NCI-H1048 (cell line): Measurements from ENCODE around the gene LHPP.

Source experiments
- DNase-seq: peaks from one replicate; lab custom pipeline; 2025; lab: John Stamatoyannopoulos, UW

LHPP gene

GRCh38 chr10:124496620-124497019, 35.0 kb downstream of the LHPP start:
- no peak for DNase-seq

GRCh38 chr10:124497196-124497881, 35.7 kb downstream of the LHPP start:
- DNase-seq: no peak

DNA sequence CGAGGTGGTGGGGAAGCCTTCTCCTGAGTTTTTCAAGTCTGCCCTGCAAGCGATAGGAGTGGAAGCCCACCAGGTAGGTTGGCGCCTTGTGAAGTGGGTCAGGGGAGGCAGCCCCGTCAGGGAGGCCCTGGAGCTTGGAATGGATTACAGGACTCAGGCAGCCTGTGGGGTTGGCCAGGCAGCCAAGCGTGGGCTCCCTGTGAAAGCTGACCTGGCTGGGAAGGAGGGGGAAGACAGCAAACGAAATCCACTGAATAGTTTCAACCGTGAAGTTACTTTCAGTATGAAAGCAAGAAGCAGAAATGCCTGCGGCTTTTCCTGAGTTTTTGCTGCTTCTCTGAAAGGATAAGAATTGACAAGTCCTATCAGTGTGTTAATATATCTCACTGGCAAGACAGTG, 36.4 kb downstream of the LHPP start:
- DNase-seq: no peak

DNA sequence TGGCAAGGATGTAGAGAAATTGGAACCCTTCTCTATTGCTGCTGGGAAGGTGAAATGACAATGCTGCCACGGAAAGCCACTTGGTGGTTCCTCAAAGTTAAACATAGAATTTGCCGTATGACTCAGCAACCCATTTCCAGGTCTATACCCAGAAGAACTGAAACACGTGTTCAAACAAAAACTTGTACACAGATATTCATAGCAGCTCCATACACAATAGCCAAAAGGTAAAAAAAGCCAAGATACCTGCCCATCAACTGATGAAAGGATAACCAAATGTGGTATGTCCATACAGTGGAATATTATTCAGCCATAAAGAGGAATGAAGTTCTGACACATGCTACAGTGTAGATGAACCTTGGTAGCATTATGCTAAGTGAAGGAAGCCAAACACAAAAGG, 39.1 kb downstream of the LHPP start:
- DNase-seq: no peak

DNA sequence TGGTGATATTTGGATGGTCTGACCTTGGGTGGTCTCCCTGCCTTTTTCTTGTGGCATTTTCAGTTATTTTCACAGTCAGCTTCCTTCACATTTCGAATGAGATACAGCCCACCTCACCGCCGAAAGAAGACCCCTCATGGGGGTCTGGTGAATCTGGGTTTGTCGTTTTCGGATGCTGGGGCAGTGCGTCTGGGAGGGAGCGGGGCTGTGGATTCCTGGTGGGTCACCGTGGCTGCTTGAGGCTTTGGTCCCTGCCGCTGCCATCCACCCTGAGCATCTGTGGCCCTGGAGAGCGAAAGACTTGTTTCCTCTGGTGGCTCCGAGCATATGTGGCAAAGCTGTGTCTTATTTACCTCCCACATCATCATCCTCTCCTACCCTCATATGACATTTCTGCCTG, 43.1 kb downstream of the LHPP start:
- no peak for DNase-seq

- DNase-seq: no peak
Measured at GRCh38 chr10:124505279-124505678, 43.7 kb downstream of the LHPP start.

DNA sequence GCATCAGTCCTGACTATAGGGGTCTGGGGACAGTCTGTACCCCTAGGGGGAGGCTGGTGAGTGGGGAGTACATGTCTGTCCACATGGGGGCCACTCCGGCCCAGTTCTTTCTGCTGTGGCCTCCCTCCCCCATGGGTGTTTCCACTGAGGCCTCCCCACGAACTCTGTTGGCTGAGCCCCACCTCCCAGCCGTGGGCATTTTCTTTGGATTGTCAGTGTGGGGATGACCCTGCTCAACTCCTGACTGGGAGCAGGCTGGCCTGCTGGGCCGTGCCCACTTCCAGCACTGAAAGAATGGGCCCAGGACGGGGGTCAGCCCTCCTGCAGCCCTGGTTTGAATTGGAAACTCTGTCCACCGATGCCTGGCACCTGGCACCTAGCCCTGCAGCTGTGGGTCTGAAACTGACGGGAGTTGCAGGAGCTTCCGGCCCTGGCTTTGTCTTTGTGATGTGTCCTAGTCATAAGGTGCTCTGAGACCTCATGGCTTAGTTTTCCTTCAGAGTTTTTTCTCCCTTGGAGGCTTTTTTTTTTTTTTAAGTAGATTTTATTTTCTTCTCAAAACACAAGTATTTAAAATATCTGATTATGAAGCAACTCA, 46.5 kb downstream of the LHPP start:
- DNase-seq: no peak

DNA sequence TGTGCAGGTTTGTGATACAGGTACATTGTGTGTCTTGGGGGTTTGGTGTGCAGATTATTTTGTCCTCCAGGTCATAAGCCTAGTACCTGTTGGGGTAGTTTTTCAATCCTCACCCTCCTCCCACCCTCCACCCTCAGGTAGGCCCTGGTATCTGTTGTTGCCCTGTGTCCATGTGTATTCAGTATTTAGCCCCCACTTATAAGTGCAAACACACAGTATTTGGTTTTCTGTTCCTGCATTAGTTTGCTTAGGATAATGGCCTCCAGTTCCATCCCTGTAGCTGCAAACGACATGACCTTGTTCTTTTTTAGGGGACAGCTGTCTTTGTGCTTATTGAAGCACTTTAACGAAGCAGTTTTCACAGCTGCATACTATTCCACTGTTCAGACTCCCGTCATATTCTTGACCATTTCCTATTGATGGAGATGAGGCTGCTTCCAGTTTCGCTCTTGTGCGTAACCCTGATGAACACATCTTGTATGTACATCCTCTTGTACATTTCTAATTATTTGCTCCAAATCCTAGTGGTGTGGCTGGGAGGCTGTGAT, 47.4 kb downstream of the LHPP start:
- no peak for DNase-seq

DNA sequence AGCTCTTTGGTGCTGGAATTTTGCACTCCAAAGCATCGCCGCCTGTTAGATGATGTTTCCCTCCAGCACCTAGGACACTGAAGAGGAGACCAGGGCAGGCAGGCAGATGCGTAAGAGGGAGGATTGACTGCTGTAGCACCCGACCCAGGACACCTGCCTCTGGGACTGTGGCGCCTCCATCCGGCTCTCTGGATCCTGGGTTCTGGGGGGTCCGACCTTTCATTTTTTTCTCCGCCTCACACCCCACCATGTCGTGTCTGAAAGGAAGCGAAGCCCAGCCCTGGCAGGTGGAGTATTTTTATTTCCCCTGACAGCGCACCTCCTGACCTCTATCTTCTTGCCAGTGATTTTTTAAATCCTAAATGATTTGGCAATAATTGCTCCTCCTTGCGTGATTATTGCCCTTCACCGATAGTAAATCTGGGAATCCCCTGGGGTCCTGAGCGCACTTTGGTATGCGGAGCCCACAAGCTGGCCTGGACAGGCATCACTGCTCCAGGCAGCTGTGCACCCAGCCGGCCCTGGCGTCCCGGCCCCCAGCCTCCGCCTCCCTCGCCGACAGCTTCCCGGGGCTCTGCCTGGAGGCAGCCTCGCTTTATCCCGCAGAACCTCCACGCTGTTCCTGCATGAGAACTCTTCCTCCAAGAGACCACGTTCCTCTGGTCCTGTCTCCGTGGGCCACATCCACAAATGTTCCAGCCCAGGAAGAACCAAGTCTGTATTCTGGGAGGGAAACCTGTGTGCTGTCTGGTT, 48.4 kb downstream of the LHPP start:
- DNase-seq: no peak

DNA sequence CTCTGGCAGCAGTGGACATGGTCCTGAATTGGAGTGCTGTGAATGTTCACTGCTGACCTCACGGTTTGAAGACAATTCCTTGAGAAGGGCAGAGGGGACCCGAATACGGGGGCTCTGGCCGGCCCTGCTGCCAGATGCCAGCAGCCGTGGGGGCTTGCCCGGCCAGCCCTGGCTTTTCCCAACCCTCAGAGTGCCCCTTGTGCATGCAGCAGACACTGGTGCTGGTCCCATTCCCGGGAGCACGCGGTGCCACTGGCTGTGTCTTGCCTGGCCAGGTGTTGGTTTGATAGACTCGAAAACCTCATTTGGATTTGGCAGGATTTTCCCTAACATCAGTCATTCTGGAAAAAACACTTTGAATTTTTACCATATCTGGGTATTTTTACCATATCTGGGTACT, 49.1 kb downstream of the LHPP start:
- DNase-seq: no peak

- no peak for DNase-seq
Measured at GRCh38 chr10:124511205-124512039, 49.8 kb downstream of the LHPP start.

- no peak for DNase-seq
Measured at GRCh38 chr10:124512040-124512428, 50.4 kb downstream of the LHPP start.

- DNase-seq: no peak
Measured at GRCh38 chr10:124512600-124512999, 51.0 kb downstream of the LHPP start.

- no peak for DNase-seq
Measured at GRCh38 chr10:124515244-124515970, 53.8 kb downstream of the LHPP start.

- no peak for DNase-seq
Measured at GRCh38 chr10:124516181-124516580, 54.6 kb downstream of the LHPP start.

- DNase-seq: no peak
Measured at GRCh38 chr10:124516746-124517397, 55.2 kb downstream of the LHPP start.

DNA sequence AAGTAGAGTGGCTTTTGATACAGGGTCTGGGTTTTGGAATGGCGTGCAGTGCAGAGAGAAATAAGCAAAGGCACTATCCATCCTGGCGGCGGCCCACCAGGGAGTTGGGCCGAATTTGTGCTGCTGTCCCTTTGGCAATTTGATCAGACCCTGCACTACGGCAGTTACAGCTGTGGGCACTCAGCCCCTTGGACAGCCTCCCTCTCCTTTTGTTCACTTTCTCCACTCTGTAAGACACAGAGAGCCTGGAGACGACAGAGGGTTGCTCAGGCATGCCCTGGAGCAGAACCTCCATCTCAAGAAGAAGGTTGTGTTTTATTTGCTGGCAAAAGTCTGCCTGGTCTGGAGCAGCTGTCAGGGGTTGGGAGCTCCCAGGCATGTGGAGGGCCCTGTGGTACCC, 55.8 kb downstream of the LHPP start:
- DNase-seq: no peak

- DNase-seq: no peak
Measured at GRCh38 chr10:124517931-124518330, 56.3 kb downstream of the LHPP start.

- no peak for DNase-seq
Measured at GRCh38 chr10:124518366-124518765, 56.7 kb downstream of the LHPP start.

GRCh38 chr10:124520558-124521428, 59.2 kb downstream of the LHPP start:
- DNase-seq: no peak
